GM18907 (cell line): ENCODE results near the gene SLC25A6.
"Not testable (repeated sequence)": the region's sequence is repeated elsewhere in the genome, so short reads cannot be mapped to it uniquely, and the experiment has no call there.

Source experiments
- ATAC-seq: cut with Tn5 transposase; IDR thresholded peaks from one replicate; pipeline ENCODE4 v1.9.1; 2021; ENCODE audit warnings: mild to moderate bottlenecking, moderate library complexity; ENCODE audit not compliant: unreplicated experiment

Gene SLC25A6

GRCh38 chrX:1390621-1391369 is 1.1 kb downstream of the SLC25A6 start:
- ATAC-seq, result no peak

DNA sequence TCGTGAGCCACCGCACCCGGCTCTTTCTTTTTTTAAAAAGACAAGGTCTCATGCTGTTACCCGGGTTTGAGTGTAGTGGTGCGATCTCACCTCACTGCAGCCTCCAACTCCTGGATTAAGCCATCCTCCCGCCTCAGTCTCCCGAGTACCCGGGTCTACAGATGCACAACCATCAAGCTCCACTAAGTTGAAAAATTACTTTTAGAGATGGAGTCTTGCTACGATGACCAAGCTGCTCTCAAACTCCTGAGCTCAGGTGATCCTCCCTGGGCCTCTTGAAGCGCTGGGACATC is 2.0 kb downstream of the SLC25A6 start:
- ATAC-seq, result no peak

GRCh38 chrX:1389181-1389992 is 2.5 kb downstream of the SLC25A6 start:
- ATAC-seq, result no peak

DNA sequence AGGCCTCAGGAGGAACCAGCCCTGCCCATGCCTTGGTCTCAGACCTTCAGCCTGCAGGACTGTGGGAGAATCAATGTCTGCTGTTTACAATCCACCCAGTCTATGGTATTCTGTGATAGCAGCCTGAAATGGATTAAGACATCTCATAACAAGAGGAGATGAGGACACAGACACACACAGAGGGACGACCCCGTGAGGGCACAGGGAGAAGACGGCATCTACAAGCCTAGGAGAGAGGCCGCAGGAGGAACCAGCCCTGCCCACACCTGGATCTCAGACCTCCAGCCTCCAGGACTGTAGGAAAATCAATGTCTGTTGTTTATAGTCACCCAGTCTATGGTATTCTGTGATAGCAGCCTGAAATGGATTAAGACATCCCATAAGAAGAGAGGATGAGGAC is 3.3 kb downstream of the SLC25A6 start:
- ATAC-seq, result no peak

GRCh38 chrX:1387141-1387776 is 4.7 kb downstream of the SLC25A6 start:
- ATAC-seq, result no peak

- no peak for ATAC-seq
Observed at GRCh38 chrX:1386338-1387127, 5.4 kb downstream of the SLC25A6 start.

DNA sequence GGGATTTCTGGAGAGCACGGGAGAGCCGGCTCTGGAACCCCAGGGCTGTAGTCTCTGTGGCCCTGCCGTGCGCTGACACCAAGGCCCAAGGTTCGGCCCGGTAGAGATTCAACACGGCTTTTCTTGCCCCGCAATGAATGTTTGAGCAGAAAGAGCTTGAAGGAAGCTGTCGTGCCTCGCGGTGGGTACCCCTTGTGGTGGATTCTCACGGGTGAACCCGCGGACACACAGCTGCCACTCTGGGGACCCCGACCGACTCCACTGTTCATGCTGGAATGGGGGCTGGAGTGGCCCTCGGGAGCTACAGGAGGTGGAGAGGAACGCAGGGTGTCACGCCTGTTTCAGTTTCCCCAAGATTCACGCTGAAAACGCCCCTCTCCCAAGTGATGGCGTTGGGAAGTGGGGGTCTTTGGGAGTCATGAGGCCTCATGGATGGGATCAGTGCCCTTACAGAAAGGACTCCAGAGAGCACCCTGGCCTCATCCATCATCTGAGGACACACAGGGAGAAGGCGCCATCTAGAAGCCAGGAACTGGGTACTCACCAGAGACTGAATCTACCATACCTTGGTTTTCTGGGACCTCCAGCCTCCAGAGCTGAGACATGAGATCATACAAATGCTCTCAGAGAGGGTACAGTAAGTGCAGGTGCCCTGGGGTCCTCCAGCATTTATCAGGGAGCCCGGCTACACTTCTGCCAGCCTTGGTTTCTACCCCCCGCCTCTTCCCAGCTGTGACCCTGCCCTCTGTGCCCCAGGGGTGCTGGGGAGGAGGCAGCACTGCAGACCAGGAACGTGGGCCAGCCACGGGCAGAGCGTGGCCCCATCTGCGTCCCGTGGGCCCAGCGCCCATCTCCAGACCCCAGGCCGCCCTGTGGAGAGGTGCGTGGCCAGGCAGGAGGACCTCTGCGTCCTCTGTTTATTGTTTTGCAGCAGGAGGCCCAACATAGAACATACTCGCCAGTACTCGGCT is 6.4 kb downstream of the SLC25A6 start:
- no peak for ATAC-seq

DNA sequence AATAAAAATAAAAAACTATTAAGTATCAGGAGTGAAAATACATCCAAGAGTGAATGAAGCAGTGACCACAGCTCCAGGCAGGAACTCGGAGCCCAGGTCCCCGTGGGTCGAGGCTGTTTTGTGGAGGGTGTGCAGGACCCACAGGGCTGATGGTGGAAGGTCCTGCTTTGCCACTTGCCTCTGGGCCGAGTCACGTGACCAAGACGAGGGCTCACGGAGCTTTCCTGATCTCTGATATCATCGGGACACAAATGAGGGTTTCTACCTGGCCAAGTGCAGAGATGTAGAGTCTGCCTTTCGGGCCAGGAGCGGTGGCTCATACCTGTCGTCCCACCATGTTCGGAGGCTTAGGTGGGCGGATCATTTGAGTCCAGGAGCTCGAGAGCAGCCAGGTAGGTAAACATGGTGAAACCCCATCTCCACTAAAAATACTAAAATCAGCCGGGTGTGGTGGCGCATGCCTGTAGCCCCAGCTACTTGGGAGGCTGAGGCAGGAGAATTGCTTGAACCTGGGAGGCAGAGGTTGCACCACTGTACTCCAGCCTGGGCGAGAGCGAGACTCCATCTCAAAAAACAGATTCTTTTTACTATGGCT is 7.2 kb downstream of the SLC25A6 start:
- ATAC-seq, result no peak

GRCh38 chrX:1380672-1381233 is 11.2 kb downstream of the SLC25A6 start:
- no peak for ATAC-seq

DNA sequence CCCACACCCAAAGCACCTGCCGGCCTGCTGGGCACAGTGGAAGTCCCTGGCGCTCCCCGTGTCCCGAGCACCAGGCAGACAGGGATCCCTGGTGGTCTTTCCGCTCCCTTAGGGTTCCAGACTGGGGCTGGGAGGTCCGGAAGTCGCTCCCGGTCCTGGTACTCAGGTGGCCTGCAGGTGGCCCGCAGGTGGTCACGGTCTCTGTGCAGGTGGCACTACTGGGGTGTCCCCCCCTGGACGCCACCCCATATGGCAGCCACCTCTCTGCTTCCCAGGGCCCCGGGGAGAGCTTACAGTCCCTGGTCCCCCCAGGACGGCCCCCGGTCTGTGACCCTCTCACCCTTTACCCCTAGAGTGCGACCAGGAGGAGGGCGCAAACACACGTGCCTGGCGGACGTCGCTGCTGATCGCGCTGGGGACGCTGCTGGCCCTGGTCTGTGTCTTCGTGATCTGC is 13.6 kb downstream of the SLC25A6 start:
- no peak for ATAC-seq

DNA sequence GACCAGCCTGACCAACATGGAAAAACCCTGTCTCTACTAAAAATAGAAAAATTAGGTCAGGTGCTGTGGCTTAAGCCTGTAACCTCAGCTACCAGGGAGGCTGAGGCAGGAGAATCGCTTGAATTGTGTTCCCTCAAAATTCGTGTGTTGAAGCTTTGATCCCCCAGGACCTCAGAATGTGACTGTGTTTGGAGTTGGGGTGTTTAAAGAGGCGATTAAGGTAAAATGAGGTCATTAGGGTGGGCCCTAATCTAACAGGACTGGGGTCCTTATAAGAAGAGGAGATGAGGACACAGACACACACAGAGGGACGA is 23.6 kb downstream of the SLC25A6 start:
- ATAC-seq, result no peak

DNA sequence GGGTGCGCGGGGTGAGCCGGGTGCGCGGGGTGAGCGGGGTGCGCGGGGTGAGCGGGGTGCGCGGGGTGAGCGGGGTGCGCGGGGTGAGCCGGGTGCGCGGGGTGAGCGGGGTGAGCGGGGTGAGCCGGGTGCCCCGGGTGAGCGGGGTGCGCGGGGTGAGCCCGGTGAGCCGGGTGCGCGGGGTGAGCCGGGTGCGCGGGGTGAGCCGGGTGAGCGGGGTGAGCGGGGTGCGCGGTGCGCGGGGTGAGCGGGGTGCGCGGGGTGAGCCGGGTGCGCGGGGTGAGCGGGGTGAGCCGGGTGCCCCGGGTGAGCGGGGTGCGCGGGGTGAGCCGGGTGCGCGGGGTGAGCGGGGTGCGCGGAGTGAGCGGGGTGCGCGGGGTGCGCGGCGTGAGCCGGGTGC is 25.6 kb downstream of the SLC25A6 start:
- not testable (repeated sequence) for ATAC-seq

- ATAC-seq, result no peak
Observed at GRCh38 chrX:1361910-1362309, 30.0 kb downstream of the SLC25A6 start.

DNA sequence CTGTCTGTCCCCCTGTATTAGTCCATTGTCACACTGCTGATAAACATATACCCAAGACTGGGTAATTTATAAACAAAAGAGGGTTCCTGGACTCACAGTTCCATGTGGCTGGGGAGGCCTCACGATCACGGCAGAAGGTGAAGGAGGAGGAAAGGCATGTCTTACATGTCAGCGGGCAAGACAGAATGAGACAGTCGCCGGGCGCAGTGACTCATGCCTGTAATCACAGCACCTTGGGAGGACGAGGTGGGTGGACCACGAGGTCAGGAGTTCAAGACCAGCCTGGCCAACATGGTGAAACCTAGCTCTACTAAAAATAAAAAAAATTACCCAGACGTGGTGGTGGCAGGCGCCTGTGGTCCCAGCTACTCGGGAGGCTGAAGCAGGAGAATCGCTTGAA is 30.6 kb downstream of the SLC25A6 start:
- ATAC-seq, result no peak

DNA sequence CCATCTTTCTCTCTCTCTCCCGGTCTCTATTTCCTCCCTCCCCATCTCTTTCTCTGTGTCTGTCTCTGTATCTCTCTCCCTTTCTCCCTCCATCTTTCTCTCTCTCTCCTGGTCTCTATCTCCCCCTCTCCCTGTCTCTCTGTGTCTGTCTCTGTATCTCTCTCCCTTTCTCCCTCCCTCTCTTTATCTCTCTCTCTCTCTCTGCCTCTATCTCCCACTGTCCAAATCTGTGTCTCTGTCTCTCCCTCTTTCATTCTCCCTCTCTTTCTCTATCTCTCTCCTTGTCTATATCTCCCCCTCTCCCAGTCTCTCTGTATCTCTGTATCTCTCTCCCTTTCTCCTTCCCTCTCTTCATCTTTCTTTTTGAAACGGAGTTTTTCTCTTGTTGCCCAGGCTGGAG is 31.7 kb downstream of the SLC25A6 start:
- no peak for ATAC-seq

DNA sequence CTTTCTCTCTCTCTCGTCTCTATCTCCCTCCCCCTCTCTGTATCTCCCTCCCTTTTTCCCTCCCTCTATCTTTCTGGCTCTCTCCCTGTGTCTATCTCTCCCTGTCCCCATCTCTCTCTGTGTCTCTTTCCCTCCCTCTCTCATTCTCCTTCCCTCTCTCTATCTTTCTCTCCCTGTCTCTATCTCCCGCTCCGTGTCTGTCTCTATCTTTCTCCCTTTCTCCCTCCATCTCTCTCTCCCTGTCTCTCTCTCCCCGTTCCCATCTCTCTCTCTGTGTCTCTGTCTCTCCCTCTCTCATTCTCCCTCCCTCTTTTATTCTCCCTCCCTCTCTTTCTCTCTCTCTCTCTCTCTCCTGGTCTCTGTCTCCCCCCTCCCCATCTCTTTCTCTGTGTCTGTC is 32.4 kb downstream of the SLC25A6 start:
- no peak for ATAC-seq

GRCh38 chrX:1358793-1359476 is 33.0 kb downstream of the SLC25A6 start:
- ATAC-seq, result no peak

DNA sequence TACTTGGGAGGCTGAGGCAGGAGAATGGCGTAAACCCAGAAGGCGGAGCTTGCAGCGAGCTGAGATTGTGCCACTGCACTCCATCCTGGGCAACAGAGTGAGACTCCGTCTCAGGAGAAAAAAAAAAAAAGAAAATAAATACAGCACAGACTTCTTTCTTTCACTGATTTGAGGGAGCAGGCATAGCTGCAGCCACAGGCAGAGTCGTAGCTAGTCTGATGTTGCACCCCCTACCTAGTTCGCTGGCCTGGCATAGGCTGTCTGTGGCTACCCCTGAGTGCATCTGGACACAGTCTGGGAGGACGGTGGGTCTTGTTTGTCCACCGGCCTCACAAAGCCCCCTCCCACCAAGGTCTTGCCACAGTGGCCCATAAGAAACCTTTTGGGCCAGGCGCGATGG is 33.9 kb downstream of the SLC25A6 start:
- no peak for ATAC-seq
